HEK293 (cell line): Measurements from ENCODE around the gene SPIRE2.

ENCODE experiments used
- CTCF ChIA-PET: fragments of 350-600 bp; formaldehyde crosslinking; extraction: SDS; loops from one replicate; lab custom pipeline; 2021; ENCODE audit warnings: antibody characterized with exemption; lab: Yijun Ruan, JAX
- POLR2A ChIA-PET: fragments of 300-600 bp; formaldehyde crosslinking; extraction: SDS; loops from one replicate; lab custom pipeline; 2020; ENCODE audit warnings: antibody characterized with exemption, inconsistent platforms; lab: Yijun Ruan, JAX
- H3K27ac ChIP-seq: fragments of 200-500 bp; sonication (Bioruptor generic); 2 replicates; pipeline ENCODE4 v1.5.1; 2014; ENCODE audit warnings: low read depth, low read length, control low read depth, inconsistent platforms; ENCODE audit errors: extremely low read depth
- H3K36me3 ChIP-seq, 2 experiments: fragments of 200-500 bp in 1 of 2; sonication (Bioruptor generic) in 1 of 2; 1 replicate in 1 of 2; 2 replicates in 1 of 2; pipeline ENCODE4 v1.5.1; 2014 to 2017; ENCODE audit warnings: inconsistent platforms in 2 of 2, low read length in 2 of 2; ENCODE audit not compliant: control insufficient read depth in 2 of 2, insufficient read depth in 1 of 2
- H3K4me1 ChIP-seq: fragments of 200-500 bp; sonication (Bioruptor generic); 2 replicates; pipeline ENCODE4 v1.5.1; 2014; ENCODE audit warnings: mild to moderate bottlenecking, low read length, inconsistent platforms; ENCODE audit not compliant: control insufficient read depth, insufficient read depth
- H3K4me3 ChIP-seq: 2 replicates; pipeline ENCODE4 v1.5.1; 2011; ENCODE audit warnings: low read depth, mild to moderate bottlenecking, control low read depth, low read length, moderate library complexity
- H3K9me3 ChIP-seq: fragments of 200-500 bp; sonication (Bioruptor generic); 2 replicates; pipeline ENCODE4 v1.5.1; 2014; ENCODE audit warnings: low read depth, low read length, inconsistent platforms; ENCODE audit not compliant: control insufficient read depth, insufficient read depth
- GLIS2 ChIP-seq: fragments of 450-650 bp; formaldehyde crosslinking; IDR thresholded peaks from 2 replicates; pipeline ENCODE4 v1.5.1; 2016; ENCODE audit warnings: missing biosample characterization, missing genetic modification characterization
- KLF17 ChIP-seq: fragments of 450-650 bp; formaldehyde crosslinking; IDR thresholded peaks from 2 replicates; pipeline ENCODE4 v1.5.1; 2016; ENCODE audit warnings: missing biosample characterization, missing genetic modification characterization
- MZF1 ChIP-seq: fragments of 450-650 bp; formaldehyde crosslinking; IDR thresholded peaks from 2 replicates; pipeline ENCODE4 v1.5.1; 2017; ENCODE audit warnings: missing biosample characterization, missing genetic modification characterization, borderline replicate concordance
- PRDM10 ChIP-seq: fragments of 450-650 bp; formaldehyde crosslinking; IDR thresholded peaks from 2 replicates; pipeline ENCODE4 v1.5.1; 2016; ENCODE audit warnings: missing biosample characterization, missing genetic modification characterization
- SCRT2 ChIP-seq: fragments of 450-650 bp; formaldehyde crosslinking; IDR thresholded peaks from 2 replicates; pipeline ENCODE4 v1.5.1; 2016; ENCODE audit warnings: missing biosample characterization, missing genetic modification characterization
- ZBTB1 ChIP-seq: fragments of 450-650 bp; formaldehyde crosslinking; IDR thresholded peaks from 2 replicates; pipeline ENCODE4 v1.5.1; 2016; ENCODE audit warnings: missing biosample characterization, missing genetic modification characterization
- ZFHX2 ChIP-seq: fragments of 450-650 bp; formaldehyde crosslinking; conservative IDR thresholded peaks from 2 replicates; pipeline ENCODE4 v1.5.1; 2016; ENCODE audit warnings: missing biosample characterization, missing genetic modification characterization
- ZNF16 ChIP-seq: fragments of 450-650 bp; formaldehyde crosslinking; IDR thresholded peaks from 2 replicates; pipeline ENCODE4 v1.5.1; 2016; ENCODE audit warnings: low read depth, missing biosample characterization, missing genetic modification characterization
- ZNF175 ChIP-seq: fragments of 450-650 bp; formaldehyde crosslinking; IDR thresholded peaks from 2 replicates; pipeline ENCODE4 v1.5.1; 2016; ENCODE audit warnings: missing biosample characterization, missing genetic modification characterization
- ZNF211 ChIP-seq: fragments of 450-650 bp; formaldehyde crosslinking; IDR thresholded peaks from 2 replicates; pipeline ENCODE4 v1.5.1; 2016; ENCODE audit warnings: low read depth, missing biosample characterization, missing genetic modification characterization
- ZNF223 ChIP-seq: fragments of 450-650 bp; formaldehyde crosslinking; IDR thresholded peaks from 2 replicates; pipeline ENCODE4 v1.5.1; 2016; ENCODE audit warnings: missing biosample characterization, missing genetic modification characterization
- ZNF341 ChIP-seq: fragments of 450-650 bp; formaldehyde crosslinking; IDR thresholded peaks from 2 replicates; pipeline ENCODE4; 2016; ENCODE audit warnings: low read depth, missing biosample characterization, missing genetic modification characterization
- ZNF362 ChIP-seq: fragments of 450-650 bp; formaldehyde crosslinking; IDR thresholded peaks from 2 replicates; pipeline ENCODE4 v1.5.1; 2016; ENCODE audit warnings: missing biosample characterization, missing genetic modification characterization
- ZNF423 ChIP-seq: fragments of 450-650 bp; formaldehyde crosslinking; IDR thresholded peaks from 2 replicates; pipeline ENCODE4 v1.5.1; 2016; ENCODE audit warnings: missing biosample characterization, missing genetic modification characterization
- ZNF518A ChIP-seq: fragments of 450-650 bp; formaldehyde crosslinking; conservative IDR thresholded peaks from 2 replicates; pipeline ENCODE4 v1.5.1; 2016; ENCODE audit warnings: low read depth, missing biosample characterization, missing genetic modification characterization
- ZNF549 ChIP-seq: fragments of 450-650 bp; IDR thresholded peaks from 2 replicates; pipeline ENCODE4 v1.5.1; 2018; ENCODE audit warnings: missing biosample characterization, missing genetic modification characterization, mild to moderate bottlenecking, inconsistent platforms, moderate library complexity
- ZNF626 ChIP-seq: fragments of 450-650 bp; sonication (Bioruptor Pico); formaldehyde crosslinking; IDR thresholded peaks from 2 replicates; pipeline ENCODE4 v1.5.1; 2018; ENCODE audit warnings: missing biosample characterization, missing genetic modification characterization, inconsistent platforms
- ZNF76 ChIP-seq: fragments of 450-650 bp; formaldehyde crosslinking; IDR thresholded peaks from 2 replicates; pipeline ENCODE4; 2016; ENCODE audit warnings: low read depth, missing biosample characterization, missing genetic modification characterization, borderline replicate concordance
- ZSCAN30 ChIP-seq: fragments of 450-650 bp; IDR thresholded peaks from 2 replicates; pipeline ENCODE4 v1.5.1; 2018; ENCODE audit warnings: missing biosample characterization, mild to moderate bottlenecking, missing genetic modification characterization, moderate library complexity
- ZSCAN4 ChIP-seq: fragments of 450-650 bp; formaldehyde crosslinking; IDR thresholded peaks from 2 replicates; pipeline ENCODE4 v1.5.1; 2017; ENCODE audit warnings: missing biosample characterization, missing genetic modification characterization

Gene SPIRE2

GRCh38 chr16:89845417-89845816, 17.1 kb downstream of the SPIRE2 start:
- POLR2A ChIA-PET = no interaction called here
- Histone ChIP-seq H3K4me3 (no peak overlapping the region), H3K36me3 (peaks cover 0 to 5% of the 10 kb centered on the region in 2 experiments; a peak in 1 of 3 replicates), H3K4me1 (peaks cover 17% of the 10 kb centered on the region), H3K9me3 (no peaks in the 10 kb centered on the region), H3K27ac (no peak overlapping the region)
- CTCF ChIA-PET = interaction anchor here (0.9 kb wide), 1 partner anchor 15 kb away, joined by 3 read pairs; no protein-coding TSS in a partner anchor
- TF ChIP-seq GLIS2 (tag by site-specific recombination) = no peak

GRCh38 chr16:89847051-89847939, 19.0 kb downstream of the SPIRE2 start:
- CTCF ChIA-PET = interaction anchor here (1.3 to 1.7 kb wide), 2 partner anchors 13 to 147 kb away, joined by 3 to 7 read pairs; no protein-coding TSS in a partner anchor
- TF ChIP-seq ZFHX2 (peak; percentile 79), ZNF518A (tag by site-specific recombination) (no peak), ZBTB1 (no peak), ZNF76 (tag by site-specific recombination) (no peak), ZNF549 (tag by site-specific recombination) (peak; percentile 53), ZNF211 (tag by site-specific recombination) (no peak), ZNF626 (tag by site-specific recombination) (no peak), ZNF362 (tag by site-specific recombination) (no peak), ZSCAN4 (tag by site-specific recombination) (no peak), ZSCAN30 (no peak), ZNF423 (no peak), PRDM10 (tag by site-specific recombination) (no peak; the same call in 1 of the 2 replicates), ZNF175 (tag by site-specific recombination) (no peak), MZF1 (tag by site-specific recombination) (no peak), ZNF341 (tag by site-specific recombination) (no peak), ZNF16 (tag by site-specific recombination) (no peak), KLF17 (tag by site-specific recombination) (no peak), ZNF223 (no peak), SCRT2 (no peak)

More at GRCh38 chr16:89847051-89847939, 19.0 kb downstream of the SPIRE2 start:
- Histone ChIP-seq H3K4me1 (peaks cover 17% of the 10 kb centered on the region), H3K27ac (peak overlapping the region; percentile 12; the same call in 1 of the 2 replicates), H3K36me3 (peaks cover 0 to 10% of the 10 kb centered on the region in 2 experiments; a peak in 1 of 3 replicates), H3K4me3 (no peak overlapping the region), H3K9me3 (no peaks in the 10 kb centered on the region)
- POLR2A ChIA-PET = interaction anchor here (1.0 to 1.8 kb wide), 2 partner anchors 13 to 26 kb away, joined by 5 to 6 read pairs; partner anchors contain the start of gene TCF25
